NCI-H1092 (cell line): ENCODE results near the gene IFT57.
"Not testable (repeated sequence)": the region's sequence is repeated elsewhere in the genome, so short reads cannot be mapped to it uniquely, and the experiment has no call there.

ENCODE experiments used
- DNase-seq: peaks from one replicate; lab custom pipeline; 2025; lab: John Stamatoyannopoulos, UW

The IFT57 gene, protein sequence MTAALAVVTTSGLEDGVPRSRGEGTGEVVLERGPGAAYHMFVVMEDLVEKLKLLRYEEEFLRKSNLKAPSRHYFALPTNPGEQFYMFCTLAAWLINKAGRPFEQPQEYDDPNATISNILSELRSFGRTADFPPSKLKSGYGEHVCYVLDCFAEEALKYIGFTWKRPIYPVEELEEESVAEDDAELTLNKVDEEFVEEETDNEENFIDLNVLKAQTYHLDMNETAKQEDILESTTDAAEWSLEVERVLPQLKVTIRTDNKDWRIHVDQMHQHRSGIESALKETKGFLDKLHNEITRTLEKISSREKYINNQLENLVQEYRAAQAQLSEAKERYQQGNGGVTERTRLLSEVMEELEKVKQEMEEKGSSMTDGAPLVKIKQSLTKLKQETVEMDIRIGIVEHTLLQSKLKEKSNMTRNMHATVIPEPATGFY

DNA sequence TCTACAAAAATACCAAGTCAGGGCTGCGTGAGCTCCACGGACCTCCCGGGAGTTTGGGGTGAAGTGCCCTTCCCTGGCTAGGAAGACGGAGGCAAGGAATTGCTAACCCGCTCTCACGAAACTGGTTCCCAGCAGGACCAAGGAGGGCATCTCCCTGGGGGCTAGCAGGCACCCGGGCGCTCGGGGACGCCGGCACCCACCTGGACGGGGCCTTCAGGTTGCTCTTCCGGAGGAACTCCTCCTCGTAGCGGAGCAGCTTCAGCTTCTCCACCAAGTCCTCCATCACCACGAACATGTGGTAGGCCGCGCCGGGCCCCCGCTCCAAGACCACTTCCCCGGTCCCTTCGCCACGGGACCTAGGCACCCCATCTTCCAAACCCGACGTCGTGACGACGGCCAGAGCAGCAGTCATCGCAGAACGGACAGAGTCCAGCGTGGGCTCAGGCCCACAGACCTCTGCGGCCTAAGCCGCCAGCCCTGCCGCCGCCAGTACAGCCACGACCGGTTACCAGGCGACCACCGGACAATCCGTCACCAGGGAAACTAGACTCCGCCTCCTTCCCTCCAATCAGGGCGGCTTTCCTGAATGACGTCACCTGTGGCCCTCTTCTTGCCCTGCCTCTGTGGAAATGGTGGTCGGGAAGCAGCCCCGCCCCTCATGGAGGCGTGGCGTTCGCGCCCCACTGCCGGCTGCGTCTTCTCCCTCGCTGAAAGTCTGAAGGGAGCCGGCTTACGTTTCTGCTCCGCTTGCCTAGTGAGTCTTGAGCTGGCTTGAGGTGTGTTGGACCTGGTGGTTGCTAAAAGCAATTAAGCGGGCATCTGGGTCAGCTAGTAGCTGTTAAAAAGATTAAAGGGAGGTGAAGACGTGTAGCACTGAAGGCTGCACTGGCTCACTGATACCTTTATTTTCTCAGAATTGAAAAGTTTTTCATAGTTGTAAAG is at the start of gene IFT57:
Gene IFT57, minus strand, starts transcription at position 514 of the 942 bp plus-strand sequence. Its CDS starts 102 bp downstream, at position 412.
- DNase-seq, result peak; percentile 97

- no peak for DNase-seq
These were observed 49.4 kb upstream of the IFT57 start for GRCh38 chr3:108271626-108272025.

DNA sequence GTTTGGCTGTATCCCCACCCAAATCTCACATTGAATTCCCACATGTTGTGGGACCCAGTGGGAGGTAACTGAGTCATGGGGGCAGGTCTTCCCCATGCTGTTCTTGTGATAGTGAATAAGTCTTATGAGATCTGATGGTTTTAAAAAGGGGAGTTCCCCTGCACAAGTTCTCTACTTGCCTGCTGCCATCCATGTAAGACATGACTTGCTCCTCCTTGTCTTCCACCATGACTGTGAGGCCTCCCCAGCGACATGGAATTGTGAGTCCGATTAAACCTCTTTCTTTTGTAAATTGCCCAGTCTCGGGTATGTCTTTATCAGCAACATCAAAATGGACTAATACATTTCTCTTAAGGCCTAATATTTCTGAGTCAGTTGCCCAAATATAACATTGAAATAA is 46.0 kb upstream of the IFT57 start:
- not testable (repeated sequence) for DNase-seq

DNA sequence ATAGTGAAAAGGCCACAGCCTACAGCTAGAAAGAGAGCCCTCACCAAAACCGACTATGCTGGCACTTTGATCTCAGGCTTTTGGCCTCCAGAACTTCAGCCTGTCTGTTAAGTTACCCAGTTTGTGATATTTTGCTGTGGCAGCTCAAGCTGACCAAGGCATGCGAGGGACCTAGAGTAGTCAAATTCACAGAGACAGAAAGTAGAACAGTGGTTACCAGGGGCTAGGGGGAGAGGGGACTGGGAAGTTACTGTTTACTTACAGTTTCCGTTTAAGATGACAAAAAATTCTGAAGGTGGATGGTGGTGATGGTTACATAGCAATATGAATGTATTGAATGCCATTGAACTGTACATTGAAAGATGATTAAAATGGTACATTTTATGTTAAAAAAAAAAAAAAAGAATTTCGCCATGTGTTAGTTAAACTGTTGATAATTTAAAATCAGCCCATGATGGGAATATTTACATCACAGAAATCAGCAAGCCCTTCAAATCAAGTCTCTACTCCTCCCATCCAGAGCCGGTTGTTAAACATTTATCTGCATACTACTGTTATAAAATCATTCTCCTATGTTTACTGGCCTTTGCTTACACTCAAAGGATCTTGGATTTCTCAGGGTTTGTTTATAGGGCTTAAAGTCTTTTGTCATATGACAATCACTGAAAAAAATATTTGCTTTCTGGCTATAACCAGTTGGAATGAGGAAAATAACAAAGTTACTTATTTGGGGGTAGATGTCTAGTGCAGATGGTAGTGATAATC is 42.5 kb upstream of the IFT57 start:
- not testable (repeated sequence) for DNase-seq

GRCh38 chr3:108255131-108255530 is 32.9 kb upstream of the IFT57 start:
- no peak for DNase-seq

GRCh38 chr3:108251844-108252243 is 29.6 kb upstream of the IFT57 start:
- no peak for DNase-seq

DNA sequence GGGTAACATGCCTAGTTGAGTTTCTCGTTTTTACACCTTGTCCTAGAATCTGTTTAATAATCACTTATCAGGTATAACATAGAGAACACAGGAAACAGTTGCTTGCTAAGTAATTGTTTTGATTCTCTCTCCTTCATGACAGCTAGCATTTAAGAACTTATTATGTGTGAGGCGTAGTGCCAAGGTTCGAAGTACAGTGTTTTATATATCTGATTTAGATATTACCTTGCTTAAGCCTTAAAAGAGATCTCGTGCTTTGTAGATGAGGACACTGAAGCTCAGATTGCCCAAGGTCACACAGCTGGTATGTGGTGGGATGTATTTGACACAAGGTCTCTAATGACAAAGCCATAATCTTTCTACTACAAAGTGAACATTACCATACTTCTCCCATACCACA is 29.0 kb upstream of the IFT57 start:
- no peak for DNase-seq

DNA sequence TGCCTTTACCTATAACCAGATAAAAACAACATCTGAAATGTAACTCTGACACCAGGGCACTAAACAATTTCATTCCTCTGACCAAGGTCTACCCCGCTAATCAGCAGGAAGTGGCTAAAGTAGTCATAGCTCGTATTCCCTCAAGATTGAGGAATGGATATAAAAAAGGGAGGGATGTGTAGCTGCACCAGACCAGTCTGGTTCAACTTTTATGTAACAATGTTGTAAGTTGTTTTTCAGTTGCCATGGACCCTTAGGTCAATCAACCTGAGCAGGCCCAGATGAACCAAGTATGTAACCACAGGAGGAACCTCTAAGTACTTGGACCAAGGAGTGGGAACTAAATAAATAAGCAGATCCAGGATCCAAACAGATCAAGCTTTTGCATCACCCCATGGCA is 28.4 kb upstream of the IFT57 start:
- DNase-seq, result no peak

- DNase-seq, result no peak
These were observed 21.0 kb upstream of the IFT57 start for GRCh38 chr3:108243243-108243642.

DNA sequence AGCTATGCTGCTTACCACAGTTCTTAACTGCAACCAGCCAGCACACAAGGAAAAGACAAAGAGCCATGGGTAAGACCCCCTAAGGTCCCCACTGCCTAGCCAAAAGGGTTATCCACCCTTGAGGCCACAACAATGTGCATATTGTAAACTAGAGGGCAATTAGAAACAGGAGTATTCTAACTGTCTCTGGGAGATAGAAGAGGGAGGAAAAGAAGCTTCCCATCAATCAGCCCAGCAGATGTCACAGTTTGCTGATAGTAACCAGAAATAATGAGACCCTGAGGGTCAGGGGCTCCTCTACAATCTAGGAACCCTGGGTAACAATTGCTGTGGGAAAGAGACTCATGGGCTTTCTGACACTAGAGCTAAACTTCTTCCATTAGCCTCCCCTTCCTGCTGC is 20.6 kb upstream of the IFT57 start:
- DNase-seq, result no peak

- no peak for DNase-seq
These were observed 19.5 kb upstream of the IFT57 start for GRCh38 chr3:108241721-108242120.

DNA sequence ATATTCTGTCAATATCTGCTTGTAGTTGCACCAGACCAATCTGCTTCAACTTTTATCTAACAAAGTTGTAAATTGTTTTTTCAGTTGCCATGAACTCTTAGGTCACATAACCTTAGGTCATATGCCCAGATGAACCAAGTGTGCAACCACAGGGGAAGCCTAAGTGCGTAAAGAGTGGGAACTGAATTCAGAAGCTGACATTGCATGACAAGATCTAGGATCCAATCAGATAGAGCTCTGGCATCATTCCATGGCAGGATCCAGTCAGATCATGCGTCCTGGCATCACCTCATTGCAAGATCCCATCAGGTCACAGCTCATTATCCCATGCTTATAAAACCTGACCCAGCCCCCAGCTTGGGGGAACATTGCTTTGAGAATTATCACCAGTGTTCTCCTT is 18.9 kb upstream of the IFT57 start:
- no peak for DNase-seq

DNA sequence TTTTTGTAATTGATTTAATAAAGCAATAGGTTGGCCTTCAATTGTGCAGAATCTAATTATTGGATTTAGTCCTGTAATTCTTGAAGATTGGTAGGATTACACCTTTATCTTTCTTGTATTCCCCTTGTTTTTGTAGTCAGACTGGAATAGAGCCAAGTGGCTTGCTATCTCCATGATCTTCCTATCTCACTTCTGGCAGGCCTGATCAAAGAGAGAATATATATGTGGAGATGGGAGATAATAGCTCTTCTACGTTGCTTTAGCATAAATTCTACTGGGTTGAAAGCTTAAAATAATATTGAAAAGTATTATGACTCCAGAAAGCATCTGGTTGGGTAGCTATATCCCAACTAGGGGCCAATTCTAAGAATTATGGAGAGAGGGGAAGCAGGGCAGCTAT is 16.9 kb upstream of the IFT57 start:
- DNase-seq, result no peak

DNA sequence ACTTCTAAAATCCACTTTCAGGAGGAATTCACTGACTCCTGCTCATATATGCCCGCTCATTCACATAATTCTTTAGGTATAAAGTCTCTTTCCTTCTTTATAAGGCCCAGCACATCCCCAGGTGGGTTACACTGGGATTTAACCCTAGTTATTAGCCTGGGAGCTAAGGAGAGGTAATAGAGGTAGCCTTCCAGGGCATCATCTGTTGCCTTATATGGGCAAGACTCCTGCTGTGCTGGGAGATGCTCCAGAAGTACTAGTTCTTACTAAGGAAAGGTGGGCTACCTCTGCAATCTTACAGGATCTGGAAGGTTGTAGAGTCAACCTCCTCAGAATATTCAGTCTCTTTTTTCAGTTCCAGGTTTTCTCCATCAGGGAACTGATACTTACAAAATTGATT is 13.1 kb upstream of the IFT57 start:
- no peak for DNase-seq

DNA sequence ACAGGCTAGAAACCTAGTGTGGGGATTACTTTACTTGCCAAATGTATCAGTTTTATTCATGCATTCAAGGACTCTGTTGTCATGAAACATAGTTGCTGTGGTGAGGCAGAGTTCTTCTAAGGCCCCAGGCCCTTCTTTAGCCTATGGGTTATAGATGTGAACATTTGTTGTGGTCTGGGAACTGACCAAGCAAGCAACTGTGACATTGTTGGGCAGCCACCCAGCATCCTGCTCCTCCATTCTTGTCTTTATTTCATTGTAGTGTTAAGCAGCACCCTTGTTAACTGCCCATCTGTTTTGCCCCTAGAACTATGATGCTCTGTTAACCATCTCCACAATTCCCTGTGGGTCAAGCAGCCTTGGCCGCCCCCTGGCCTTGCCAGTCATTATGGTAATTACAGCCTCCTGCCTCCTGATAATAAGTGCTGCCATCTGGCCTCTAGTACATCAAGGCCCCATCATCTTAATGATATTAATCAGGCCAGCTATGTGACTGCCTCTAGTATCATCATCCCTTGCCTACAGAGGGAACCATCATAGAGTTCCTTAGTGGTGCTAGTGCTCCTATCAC is 12.2 kb upstream of the IFT57 start:
- no peak for DNase-seq

GRCh38 chr3:108228286-108228685 is 6.1 kb upstream of the IFT57 start:
- no peak for DNase-seq

- no peak for DNase-seq
These were observed 4.9 kb upstream of the IFT57 start for GRCh38 chr3:108227131-108227530.

GRCh38 chr3:108225221-108225620 is 3.0 kb upstream of the IFT57 start:
- no peak for DNase-seq

DNA sequence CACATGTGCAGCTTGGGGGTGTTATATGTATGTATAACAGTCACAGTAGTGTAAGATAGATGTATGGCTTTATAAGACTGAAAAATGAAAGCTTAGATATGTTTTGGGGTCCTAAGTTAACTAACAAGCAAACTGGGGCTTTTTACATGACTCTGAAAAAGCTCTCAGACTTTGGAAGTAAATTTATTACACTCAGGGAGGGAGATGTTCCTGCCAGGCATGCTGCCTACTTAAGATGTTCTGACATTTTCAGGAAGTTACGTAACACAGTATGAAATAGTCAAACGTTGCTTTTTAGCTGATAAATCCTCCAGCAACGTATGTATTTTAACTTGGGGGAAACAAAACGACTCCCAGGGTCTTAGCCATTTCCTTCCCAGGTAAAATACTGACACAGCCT is 1.7 kb upstream of the IFT57 start:
- DNase-seq, result no peak

DNA sequence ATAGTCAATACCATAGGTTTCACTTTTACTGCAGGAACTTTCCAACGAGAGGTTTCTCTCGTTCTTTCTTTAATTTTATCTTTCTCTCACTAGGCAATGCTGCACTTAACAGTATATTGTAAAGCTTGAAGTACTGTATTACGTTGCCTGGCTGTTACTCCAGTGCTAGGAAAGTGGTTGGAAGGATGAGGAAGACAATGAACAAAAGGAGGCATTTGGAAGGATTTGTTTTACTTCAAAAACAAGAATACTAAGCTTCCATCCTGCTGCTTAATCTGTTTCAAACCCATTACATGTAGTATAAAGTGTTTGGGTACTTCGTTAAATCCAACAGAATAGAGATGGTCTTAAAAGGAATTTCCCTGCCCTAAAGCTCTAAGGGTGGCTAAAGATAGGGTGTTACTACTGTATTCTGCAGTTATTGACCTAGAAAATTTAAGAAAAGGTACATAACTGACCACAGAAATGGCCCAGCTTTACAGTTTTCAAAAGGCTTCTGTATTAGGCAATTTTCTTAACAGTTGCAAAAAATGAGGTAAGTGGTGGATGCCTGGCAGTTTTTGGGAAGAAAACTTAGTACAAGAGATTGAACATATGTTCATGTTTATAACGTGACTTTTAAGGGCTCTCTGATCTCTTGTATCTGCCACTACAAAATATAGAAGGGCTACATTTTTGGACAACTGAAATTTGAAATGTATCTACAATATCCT is 785 bp upstream of the IFT57 start:
- no peak for DNase-seq

DNA sequence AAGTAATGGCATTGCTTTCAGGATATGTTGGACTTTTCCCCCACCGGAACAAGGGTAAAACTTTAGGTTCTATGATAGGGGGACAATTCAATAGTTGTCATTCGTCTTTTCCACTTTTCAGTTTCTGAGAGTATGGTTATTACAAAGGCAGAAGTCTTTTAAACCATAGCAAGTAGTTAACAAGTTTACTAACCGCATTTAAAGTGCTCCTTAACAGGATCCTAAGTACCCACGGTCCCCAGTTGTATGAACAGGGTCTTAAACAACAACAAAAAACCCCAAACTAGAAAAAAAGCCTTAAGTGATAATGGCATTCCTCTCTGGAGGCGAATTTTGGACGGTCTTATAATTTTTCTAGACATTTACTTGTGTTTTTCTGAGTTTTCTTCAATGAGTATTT is 831 bp downstream of the IFT57 start:
- no peak for DNase-seq
